GM12892 (cell line): ENCODE data around the gene GNL2.

Source experiments
- POLR2A ChIP-seq: IDR thresholded peaks from 2 replicates; pipeline ENCODE4 v1.6.1; 2011; ENCODE audit warnings: low read depth, low read length, control low read depth
- POLR2AphosphoS5 ChIP-seq: IDR thresholded peaks from 2 replicates; pipeline ENCODE4 v1.6.1; 2011; ENCODE audit warnings: low read depth, low read length, control low read depth

DNA sequence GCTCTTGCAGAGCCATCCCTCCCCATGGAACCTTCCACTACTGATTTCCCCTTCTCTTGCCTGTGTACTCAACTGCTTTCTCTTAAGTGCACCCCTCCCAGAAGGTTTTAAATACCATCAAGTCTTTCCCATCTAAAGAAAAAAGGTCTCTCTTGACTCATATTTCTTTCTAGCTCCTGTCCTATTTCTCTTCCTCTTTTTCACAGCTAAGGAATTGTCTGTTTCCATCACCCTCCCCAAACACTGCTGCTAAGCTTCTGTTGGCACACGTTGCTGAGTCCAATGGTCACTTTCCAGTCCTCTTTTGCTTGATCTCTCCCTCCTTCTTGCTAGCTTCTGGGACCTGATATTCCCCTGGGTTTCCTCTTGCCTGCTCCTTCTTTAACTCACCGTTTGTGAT lies 13.3 kb upstream of the GNL2 start:
- TF ChIP-seq POLR2A (no peak), POLR2AphosphoS5 (no peak)
